Kidney tubule cell (primary cell): ENCODE measurements around the gene FXYD5.
A peak's percentile ranks its signal among the peaks of the same experiment; 100 is the strongest.

ENCODE experiments used
- DNase-seq: peaks from one replicate; pipeline ENCODE4 v3.0.0-alpha.2; 2018; ENCODE audit warnings: low spot score

Gene FXYD5, protein sequence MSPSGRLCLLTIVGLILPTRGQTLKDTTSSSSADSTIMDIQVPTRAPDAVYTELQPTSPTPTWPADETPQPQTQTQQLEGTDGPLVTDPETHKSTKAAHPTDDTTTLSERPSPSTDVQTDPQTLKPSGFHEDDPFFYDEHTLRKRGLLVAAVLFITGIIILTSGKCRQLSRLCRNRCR

DNA sequence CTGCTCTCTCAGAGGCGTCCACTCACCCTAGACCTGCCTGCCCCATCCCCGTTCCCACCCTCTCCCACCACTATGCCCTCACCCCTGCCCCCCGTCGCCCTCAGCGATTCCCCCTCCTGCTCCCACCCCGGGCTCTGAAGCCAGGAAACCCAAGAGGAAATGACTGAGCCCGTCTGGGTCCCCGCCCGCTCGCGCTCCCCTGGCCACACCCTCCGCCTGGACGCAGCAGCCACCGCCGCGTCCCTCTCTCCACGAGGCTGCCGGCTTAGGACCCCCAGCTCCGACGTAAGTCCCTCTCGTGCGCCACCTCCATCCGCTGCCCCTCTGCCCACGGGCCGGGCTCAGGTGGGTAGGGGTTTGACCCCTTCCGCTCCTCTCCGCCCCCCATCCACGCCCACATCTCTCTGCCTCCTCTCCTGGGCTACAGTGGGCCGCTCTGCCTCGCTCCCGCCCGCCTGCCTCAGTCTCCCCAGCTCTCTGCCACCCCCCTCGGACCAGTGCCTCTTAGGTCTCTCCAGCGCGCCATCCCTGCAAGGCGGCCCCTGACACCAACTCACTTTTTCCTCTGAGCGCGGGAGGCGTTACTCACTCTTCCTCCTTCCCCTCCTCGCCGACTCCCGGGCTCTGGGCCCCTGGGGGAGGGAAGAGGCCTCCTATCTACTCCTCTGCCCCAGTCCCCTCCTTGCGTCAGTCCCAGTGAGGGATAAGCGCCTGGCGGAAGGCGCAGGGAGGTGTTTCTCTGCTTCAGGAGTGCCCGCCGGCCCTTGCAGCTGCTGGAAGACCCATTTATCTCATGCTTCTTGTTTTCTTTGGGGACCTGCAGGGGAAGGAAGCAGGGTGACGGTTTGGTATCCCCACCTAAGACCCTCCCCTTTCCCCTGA, at the start of gene FXYD5:
FXYD5 (plus strand) TSS at position 211 of the 882 bp plus-strand sequence. CDS start 816 bp downstream, outside the sequence.
- peak; percentile 80 for DNase-seq

DNA sequence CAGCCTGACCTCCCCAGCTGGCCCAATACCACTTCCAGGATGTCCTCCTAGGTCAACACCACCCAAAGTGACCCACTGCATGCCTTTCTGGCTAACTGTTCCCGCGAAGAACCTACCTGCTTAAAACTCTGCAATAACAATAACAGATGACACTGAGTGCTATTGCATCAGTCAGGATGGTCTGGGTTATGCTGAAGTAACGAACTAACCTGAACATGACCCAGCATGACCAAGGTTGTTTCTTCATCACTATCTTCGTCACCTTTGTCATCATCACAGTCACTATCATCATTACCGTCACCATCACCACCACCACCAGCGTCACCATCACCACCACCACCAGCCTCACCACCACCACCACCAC, 49.5 kb upstream of the FXYD5 start:
- DNase-seq: no peak

DNA sequence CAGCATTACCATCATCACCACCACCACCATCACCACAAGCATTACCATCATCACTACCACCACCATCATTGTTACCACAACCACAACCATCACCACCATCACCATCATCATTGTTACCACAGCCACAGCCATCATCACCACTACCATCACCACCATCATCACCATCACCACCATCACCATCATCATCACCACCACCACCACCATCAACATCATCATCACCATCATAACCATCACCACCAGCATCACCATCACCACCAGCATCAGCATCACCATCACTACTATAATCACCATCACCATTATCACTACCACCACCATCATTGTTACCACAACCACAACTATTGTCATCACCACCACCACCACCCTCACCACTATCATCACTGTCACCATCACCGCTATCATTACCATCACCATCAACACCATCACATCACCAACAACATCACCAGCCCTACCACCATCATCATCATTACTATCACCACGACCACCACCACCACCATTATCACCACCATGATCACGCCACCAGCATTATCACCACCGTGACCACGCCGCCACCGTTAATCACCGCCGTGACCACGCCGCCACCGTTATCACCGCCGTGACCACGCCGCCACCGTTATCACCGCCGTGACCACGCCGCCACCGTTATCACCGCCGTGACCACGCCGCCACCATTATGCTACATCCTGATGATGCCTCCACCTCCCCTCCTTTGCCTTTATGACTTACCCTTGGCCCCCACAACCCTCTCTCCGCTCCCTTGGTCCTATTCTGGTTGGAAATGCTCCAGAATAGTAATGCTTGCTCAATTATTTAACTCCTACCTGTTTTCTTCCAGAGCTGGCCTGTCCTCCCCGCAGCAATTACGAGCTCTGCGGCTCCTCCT, 48.9 kb upstream of the FXYD5 start:
- no peak for DNase-seq

DNA sequence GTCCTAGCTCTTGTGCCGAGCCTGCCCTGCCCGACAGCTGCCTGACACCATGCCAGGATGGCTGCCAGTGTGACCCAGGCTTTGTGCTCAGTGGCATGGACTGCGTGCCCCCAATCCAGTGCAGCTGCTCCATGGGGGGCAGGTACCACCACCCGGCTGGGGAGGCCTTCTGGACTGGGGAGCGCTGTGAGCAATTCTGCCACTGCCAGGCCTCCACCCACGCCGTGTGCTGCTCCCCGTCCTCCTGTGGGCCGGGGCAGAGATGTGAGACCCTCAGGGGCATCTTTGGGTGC, 48.3 kb upstream of the FXYD5 start:
- no peak for DNase-seq

DNA sequence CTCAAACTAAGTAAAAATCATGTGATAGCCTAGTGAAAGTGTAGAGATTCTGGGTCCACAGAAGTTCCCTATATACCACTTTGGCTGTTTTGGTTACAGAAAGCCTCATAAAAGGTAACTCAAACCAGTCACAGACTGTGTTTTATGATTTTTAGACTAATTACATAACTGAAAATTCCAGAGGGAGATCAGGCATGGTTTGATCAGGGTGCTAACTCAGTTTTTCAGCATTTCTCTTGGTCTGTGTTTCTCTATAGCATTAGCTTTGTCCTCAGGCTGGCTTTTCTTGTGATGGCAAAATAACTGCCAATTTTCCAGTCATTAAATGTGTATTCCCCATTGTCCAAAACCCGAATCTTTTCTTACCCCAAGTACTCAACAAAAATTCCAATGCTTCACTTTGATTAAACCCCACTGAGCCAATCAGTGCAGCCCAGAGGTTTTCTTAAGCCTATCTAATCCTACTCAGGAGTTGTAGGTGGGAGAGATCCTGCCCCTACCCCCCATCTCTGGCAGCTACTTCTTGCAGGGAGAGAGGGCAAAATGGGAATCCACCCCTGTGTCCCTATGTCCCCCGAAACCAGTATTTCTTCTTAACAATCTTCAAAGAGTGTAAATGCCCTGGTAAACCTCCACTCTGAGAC, 47.5 kb upstream of the FXYD5 start:
- no peak for DNase-seq

DNA sequence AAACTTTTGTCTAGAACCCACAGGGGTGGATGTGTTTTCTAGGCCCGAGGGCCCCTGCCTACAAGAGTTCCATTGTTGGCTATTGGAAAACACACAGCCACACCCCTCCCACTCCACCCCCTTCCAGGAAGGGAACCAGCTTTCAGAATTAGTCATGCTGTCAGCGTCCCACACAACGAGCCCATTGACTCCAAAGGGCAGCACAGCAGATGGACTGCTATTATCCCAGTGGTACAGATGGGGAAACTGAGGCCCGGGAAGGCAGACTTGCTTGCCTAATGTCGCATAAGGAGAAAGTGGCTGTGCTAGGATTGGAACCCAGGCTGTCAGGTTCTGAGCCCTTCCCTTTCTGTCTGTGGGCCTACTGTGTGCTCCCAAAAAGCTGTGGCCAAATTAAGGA, 47.0 kb upstream of the FXYD5 start:
- peak; percentile 21 for DNase-seq

DNA sequence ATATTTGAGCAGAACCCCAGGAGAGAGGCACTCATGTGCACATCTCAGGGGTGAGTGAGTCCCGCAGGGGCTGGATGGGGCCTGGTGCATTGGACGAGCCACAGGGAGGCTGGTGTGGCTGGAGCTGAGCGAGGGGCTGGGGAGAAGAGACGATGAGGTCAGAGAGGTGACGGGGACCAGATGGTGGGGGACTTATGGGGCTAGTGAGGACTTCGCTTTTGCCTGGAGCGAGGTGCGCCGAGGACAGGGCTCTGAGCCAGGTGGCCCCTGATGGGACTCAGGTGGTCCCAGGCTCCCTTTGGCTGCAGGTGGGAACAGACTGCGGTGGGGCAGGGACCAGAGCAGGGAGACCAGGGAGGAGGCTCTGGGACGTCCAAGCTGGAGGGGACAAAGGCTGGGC, 45.8 kb upstream of the FXYD5 start:
- no peak for DNase-seq

DNA sequence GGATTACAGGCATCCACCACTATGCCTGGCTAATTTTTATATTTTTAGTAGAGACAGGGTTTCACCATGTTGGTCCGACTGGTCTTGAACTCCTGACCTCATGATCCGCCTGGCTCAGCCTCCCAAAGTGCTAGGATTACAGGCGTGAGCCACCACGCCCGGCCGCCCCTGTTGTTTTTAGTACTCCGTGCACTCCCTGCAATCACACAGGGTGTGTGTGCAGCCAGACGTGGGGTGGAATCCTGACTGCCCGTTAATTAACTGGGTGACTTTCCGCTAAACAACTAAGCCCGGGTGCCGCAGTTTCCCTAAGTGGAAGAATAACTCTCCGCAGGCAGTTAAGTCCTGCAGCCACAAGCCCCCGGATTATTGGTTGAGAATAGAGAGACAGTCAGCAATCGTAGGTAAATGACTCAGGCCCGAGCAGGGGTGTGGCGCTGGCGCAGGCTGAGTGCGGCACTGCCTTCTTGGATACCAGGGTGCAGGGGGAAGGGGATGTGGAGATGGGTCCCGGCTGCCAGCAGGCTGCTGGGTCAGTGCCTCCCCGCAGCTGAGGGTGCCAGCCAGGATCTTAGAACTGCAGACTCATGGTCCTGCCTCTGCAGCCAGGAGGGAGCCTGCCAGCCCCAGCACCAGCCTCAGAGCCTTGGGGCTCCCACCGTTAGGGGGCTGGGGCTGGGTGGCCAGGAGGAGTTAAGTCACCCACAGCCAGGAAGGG, 45.0 kb upstream of the FXYD5 start:
- DNase-seq: no peak

DNA sequence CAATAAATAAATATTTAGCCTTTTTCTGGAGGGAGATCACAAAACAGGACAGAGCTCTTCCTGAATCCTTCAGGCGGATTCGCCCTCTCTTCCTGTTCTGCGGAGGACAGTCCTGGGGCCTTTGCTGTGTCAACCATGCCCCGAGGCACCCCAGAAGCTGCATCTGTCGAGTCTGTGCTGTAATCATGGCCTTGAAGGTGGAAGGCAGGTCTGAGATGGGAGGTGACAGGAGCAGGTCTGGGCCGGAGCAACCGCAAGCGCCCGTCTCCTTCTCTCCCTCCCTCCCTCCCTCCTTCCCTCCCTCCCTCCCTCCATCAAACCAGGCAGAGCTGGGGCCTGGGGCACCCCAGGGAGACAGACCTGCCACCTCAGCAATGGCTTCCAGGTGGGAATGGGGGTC, 43.6 kb upstream of the FXYD5 start:
- DNase-seq: no peak

DNA sequence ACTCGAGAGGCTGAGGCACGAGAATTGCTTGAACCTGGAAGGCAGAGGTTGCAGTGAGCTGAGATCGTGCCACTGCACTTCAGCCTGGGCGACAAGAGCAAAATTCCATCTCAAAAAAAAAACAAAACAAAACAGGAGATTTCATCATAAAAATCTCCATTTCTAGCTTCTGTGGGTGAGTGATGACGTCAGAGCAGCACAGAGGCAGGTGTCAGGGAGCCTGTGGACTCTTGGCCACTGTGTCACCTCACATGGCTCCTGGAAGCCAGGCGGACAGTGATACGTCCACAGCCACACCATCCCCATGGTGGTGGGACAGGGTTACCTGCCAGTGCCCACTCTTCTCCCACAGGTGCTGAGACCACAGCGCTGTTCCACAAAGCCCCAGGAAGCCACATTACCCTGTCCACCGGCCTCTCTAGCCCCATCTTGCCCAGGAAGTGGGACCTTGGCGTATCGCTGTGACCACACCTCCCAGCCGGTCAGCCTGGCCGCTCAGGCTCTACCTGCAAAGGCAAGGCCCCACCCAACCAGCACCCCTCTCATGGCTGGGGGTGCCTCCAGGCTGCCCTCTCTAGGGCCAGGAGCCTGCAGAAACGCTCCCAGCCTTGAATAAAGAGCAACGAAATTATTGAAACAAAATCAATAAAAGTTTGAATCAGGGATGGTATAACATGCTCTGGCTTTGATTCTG, 41.4 kb upstream of the FXYD5 start:
- no peak for DNase-seq

DNA sequence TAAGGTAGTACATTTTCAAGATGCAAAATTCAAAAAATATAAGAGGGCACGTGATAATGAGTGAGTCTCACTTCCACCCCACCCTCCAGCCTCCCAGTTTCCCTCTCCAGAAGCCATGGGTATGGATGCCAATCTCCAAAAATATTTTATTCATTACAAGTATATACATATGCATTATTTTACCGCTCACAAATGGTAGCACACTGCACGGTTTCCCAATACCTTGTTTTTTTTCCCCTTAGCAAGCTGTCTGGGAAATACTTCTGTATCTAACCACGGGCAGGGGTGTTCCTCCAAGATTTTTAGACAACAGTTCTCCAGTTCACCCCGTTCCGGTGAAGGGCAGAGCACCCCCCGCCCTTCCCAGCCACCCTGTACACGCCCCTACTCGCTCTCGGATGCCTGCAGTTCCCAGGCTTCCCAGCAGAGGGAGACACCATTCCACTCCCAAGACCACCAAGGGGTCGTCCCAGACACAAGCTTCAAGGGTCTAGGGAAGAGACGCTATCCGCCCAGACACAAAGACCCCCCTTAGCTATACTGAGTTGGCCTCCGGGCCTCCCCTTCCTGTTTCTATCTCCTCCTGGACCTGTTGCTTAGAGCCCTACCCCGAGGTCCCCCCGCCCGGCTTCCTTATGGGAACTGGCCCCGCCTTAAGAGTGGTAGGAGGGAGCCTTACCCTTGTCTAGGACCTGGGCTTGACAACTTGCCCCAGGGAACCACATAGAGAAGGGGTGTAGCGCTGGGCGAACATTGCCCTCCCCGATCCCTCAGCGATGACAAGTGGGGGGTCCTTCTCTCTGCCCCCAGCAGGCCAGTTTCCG, 40.0 kb upstream of the FXYD5 start:
- peak; percentile 30 for DNase-seq

DNA sequence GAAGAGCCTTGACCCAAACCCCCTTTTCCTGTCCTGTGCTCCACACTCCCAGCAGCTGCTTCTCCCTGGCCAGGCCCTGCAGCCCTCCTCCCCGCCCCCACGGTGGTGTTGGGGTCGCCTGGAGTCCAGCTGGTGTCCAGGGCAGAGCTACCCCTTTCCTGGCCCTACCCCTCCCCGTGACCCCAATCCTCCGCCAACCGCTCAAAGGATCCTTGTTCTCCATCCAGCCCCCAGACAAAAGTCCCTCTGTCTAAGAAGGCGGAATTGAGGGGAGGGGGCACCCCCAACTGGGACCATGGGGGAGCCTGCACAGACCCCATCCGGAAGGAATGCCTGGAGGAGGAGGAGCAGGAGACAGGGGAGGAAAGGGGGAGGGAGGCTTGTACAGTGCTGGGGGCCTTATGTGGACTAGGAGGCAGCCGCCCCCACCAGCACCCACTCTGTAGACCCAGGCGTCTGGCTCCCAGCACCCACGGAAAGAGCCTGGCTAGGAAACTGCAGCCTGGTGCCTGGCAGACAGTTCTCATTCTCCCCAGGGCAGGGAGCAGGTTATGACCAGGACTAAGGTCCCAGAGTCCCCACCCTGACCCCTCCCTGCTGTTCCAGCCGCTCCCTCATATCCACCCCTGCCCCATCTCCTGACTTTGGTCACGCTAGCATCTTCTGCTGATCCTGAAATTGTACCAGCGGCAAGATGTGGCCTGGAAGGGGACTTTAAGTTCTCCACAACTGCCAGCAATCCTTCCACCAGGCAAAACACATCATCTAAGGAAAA, 39.2 kb upstream of the FXYD5 start, which contains the start of gene FXYD3:
FXYD3 (plus strand) TSS at position 647 of the 775 bp plus-strand sequence. CDS start 3,554 bp downstream, outside the sequence.
- no peak for DNase-seq

DNA sequence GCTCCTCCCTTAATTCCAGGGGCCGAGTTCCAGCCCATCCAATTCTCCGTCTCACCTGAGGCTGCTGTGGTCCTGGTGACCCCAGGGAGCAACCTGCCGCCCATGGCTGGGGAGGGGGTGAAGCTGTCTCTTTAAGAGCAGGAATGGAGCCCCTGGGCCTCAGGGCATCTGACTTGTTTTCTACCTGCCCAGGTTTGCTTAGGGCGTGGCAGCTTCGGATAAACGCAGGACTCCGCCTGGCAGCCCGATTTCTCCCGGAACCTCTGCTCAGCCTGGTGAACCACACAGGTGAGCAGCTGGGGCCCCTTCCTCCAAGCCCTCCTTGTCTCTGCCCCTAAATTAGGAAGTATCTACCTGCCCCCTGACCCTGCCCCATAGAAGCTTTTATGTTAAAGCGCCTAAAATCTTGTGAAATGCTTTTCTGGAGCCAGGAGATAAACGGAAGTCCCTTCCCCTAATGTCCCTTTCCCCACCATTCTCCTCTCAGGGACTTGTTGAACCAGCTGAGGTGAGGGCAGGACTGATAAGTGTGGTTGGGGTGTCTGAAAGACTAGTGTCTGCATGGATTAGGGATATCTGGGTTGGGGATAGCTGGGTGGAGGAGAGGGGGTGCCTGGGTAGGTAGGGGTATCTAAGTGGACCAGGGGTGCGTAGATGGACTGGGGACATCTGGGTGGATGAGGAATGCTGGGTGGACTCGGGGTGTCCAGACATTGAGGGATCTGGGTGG, 38.3 kb upstream of the FXYD5 start:
- no peak for DNase-seq

DNA sequence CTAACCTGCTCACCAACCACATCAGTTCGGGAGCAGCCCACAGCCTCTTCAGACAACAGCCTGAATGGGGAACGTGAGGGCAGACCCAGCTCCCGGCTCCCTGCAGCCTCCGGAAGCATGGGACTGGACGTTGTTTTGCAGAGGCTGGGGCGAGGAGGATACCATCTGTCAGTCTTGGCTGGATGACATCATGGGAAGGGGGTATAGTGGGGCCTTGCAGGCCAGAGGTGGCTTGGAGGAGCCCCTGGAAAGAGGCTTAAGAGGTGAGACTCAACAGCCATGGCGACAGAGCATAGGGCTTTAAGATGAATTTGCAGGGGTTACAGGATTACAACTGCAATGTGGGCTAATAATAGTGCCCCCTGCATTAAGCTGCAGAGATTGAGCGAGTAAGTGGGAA, 37.4 kb upstream of the FXYD5 start:
- DNase-seq: no peak

DNA sequence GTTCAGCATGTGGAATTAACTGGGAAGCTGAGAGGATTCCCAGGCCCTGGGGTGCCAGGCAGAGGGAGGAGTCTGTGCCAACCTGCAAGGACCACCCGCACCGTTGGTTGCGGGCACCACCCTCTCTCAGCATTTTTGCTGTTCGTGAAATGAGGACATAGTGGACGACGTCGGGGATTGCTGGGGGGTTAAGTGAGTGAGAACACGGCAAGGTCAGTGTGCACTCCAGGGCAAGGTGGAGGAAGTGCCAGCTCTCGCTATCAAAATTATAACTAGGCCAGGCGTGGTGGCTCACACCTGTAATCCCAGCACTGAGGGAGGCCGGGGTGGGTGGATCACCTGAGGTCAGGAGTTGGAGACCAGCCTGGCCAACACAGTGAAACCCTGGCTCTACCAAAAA, 36.7 kb upstream of the FXYD5 start:
- DNase-seq: no peak

DNA sequence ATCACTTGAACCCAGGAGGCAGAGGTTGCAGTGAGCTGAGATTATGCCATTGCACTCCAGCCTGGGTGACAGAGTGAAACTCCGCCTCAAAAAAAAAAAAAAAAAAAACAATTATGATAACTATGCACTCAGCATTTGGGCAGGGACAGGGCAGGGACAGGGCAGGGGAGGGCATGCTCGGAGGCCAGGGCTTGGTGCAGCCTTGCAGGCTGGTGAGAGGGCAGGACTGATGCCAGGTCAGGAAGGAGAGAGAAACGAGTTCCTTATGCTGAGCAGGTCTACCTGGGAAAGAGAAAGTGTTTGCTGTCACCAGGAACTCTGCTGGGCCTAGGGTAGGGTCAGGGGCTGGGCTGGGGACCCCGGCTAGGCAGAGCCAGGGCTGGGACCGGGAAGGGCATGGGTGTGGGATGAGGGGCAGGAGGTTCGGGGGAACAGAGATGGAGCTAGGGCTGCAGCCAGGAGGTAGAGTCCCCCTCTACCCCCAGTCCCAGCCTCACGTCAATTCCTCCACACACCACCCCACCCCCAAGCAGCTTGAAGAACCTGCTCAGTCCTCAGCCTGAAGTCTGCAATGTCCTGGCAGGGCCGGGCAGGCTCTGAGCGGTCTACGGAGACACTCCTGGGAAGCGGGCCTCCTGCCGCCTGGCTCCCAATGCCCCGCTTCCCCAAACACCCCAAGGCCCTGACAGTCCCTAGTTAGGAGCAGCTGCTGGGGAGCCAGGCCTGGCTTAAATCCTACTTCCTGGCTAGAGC, 36.1 kb upstream of the FXYD5 start:
- DNase-seq: no peak

DNA sequence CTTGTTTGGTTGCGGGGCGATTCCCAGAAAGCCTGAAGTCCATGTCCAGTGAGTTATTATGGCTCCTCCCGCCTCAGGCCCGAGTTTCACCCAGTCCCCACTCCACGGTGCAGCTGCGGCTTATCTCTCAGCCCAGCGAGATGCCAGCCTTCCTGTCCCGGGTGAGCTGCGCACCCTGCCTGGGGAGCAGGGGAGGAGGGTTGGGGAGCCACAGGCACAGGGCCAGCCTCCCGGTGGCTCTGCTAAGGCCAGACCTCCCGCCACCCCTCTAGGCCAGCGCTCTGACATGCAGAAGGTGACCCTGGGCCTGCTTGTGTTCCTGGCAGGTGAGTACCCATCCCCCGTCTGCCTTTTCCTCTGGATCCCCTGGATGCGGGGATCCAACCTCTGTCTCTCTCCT, 35.4 kb upstream of the FXYD5 start:
- DNase-seq: no peak

DNA sequence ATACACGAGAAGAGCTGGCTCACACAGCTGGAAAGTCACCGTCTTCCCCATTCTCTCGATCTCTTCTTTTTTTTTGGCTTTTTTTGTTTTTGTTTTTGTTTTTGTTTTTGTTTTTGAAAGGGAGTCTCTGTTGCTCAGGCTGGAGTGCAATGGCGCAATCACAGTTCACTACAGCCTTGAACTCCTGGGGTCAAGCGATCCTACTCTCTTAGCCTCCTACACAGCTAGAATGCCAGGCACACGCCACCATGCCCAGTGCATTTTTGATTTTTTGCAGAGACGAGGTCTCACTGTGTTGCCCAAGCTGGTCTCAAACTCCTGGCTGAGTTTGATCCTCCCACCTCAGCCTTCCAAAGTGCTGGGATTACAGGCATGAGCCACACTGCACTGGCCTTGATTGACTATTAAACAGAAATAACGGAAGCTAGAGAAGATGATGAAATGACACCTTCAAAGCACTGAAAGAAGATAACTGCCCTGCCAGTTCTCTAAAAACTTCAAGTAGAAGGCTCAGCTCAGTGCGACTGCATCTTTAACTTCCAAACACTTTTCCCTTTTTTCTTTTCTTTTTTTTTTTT, 34.9 kb upstream of the FXYD5 start:
- no peak for DNase-seq
